Measurements from ENCODE around the gene CARD14.

The CARD14 gene

GRCh38 chr17:80182118-80182844 is 12.5 kb downstream of the CARD14 start:
- TF ChIP-seq CTCF (IDR thresholded peaks at IDR 0.05; ENCODE audit: low read depth, low read length, missing control alignments), result no peak
- H3K4me3 ChIP-seq (ENCODE audit: low read depth, low read length), result no peak overlapping the region
- in situ Hi-C loops (cut with HindIII; ENCODE audit: low sequenced_read_pairs), result no loop called here
- no peak for DNase-seq (ENCODE audit: low read depth)

- in situ Hi-C loops (cut with HindIII; ENCODE audit: low sequenced_read_pairs), result no loop called here
- no peak for TF ChIP-seq CTCF (IDR thresholded peaks at IDR 0.05; ENCODE audit: low read depth, low read length, missing control alignments)
- no peak overlapping the region for H3K4me3 ChIP-seq (ENCODE audit: low read depth, low read length)
- no peak for DNase-seq (ENCODE audit: low read depth)
Observed at GRCh38 chr17:80182845-80183223, 13.0 kb downstream of the CARD14 start.

GRCh38 chr17:80183581-80184422 is 14.0 kb downstream of the CARD14 start:
- in situ Hi-C loops (cut with HindIII; ENCODE audit: low sequenced_read_pairs), result no loop called here

GRCh38 chr17:80184423-80184714 is 14.5 kb downstream of the CARD14 start:
- in situ Hi-C loops (cut with HindIII; ENCODE audit: low sequenced_read_pairs), result no loop called here
- no peak overlapping the region for H3K4me3 ChIP-seq (ENCODE audit: low read depth, low read length)
- DNase-seq (ENCODE audit: low read depth), result no peak
- no peak for TF ChIP-seq CTCF (IDR thresholded peaks at IDR 0.05; ENCODE audit: low read depth, low read length, missing control alignments)

More at GRCh38 chr17:80183581-80184422, 14.0 kb downstream of the CARD14 start:
- DNase-seq (ENCODE audit: low read depth), result no peak
- no peak for TF ChIP-seq CTCF (IDR thresholded peaks at IDR 0.05; ENCODE audit: low read depth, low read length, missing control alignments)
- H3K4me3 ChIP-seq (ENCODE audit: low read depth, low read length), result no peak overlapping the region

- no peak for TF ChIP-seq CTCF (IDR thresholded peaks at IDR 0.05; ENCODE audit: low read depth, low read length, missing control alignments)
- in situ Hi-C loops (cut with HindIII; ENCODE audit: low sequenced_read_pairs), result no loop called here
- no peak for DNase-seq (ENCODE audit: low read depth)
- no peak overlapping the region for H3K4me3 ChIP-seq (ENCODE audit: low read depth, low read length)
Observed at GRCh38 chr17:80185968-80186367, 16.1 kb downstream of the CARD14 start.

GRCh38 chr17:80187090-80187489 is 17.3 kb downstream of the CARD14 start:
- in situ Hi-C loops (cut with HindIII; ENCODE audit: low sequenced_read_pairs), result no loop called here
- no peak overlapping the region for H3K4me3 ChIP-seq (ENCODE audit: low read depth, low read length)
- DNase-seq (ENCODE audit: low read depth), result no peak
- no peak for TF ChIP-seq CTCF (IDR thresholded peaks at IDR 0.05; ENCODE audit: low read depth, low read length, missing control alignments)

All from astrocyte of the cerebellum (primary cell).